PC-3 (cell line): Measurements from ENCODE around the gene MRPL28.

ENCODE experiments used
- CTCF ChIP-seq: fragments of 300-600 bp; sonication (generic); conservative IDR thresholded peaks from 2 replicates; pipeline ENCODE4 v1.5.1; 2017; ENCODE audit warnings: antibody characterized with exemption, low read depth, mild to moderate bottlenecking, low read length
- EZH2 ChIP-seq: fragments of 300-600 bp; sonication (generic); IDR thresholded peaks from one replicate; pipeline ENCODE4 v1.6.1; 2017; ENCODE audit warnings: antibody characterized with exemption, mild to moderate bottlenecking, low read length; ENCODE audit not compliant: unreplicated experiment
- EZH2phosphoT487 ChIP-seq: fragments of 300-600 bp; sonication (generic); IDR thresholded peaks from 2 replicates; pipeline ENCODE4 v1.6.1; 2018; ENCODE audit warnings: mild to moderate bottlenecking, antibody characterized with exemption, low read length, borderline replicate concordance

GRCh38 chr16:381789-382717, 11.7 kb upstream of the MRPL28 start, which contains the start of gene PGAP6:
- TF ChIP-seq CTCF (no peak), EZH2phosphoT487 (no peak), EZH2 (no peak)
